CD8-positive, alpha-beta memory T cell (primary cell): ENCODE data around the gene MACC1. TPM values are rescaled to one million over a fixed set of nuclear protein-coding genes. Genes with fewer than 3 reads are reported as not detected.

Source experiments
- CTCF ChIA-PET: fragments of 350-600 bp; sonication (Branson Sonifier 250); formaldehyde crosslinking; loops from one replicate; lab custom pipeline; 2021; ENCODE audit warnings: antibody characterized with exemption; lab: Charles Lee
- POLR2A ChIA-PET: fragments of 350-600 bp; sonication (Branson Sonifier 250); formaldehyde crosslinking; loops from one replicate; lab custom pipeline; 2021; ENCODE audit warnings: antibody characterized with exemption; lab: Charles Lee
- DNase-seq, 5 donors: peaks; one replicate each; pipeline versions ENCODE4 v3.0.0 to v3.0.0-alpha.2; 2020 to 2022; ENCODE audit warnings: mixed read lengths in 1 of 5
- H3K27ac ChIP-seq: one replicate; pipeline ENCODE4 v1.7.0; 2013; ENCODE audit warnings: low read depth, mild to moderate bottlenecking, low read length, moderate library complexity
- H3K27me3 ChIP-seq: 2 replicates; pipeline ENCODE4 v1.7.0; 2013; ENCODE audit warnings: low read length, mild to moderate bottlenecking; ENCODE audit not compliant: insufficient read depth, poor library complexity, severe bottlenecking
- H3K36me3 ChIP-seq: 2 replicates; pipeline ENCODE4 v1.7.0; 2013; ENCODE audit warnings: mild to moderate bottlenecking, low read length, moderate library complexity; ENCODE audit not compliant: insufficient read depth
- H3K4me1 ChIP-seq: 2 replicates; pipeline ENCODE4 v1.7.0; 2013; ENCODE audit warnings: mild to moderate bottlenecking, low read length, moderate library complexity; ENCODE audit not compliant: insufficient read depth
- H3K4me3 ChIP-seq: 2 replicates; pipeline ENCODE4 v1.7.0; 2013; ENCODE audit warnings: mild to moderate bottlenecking, low read length
- H3K9me3 ChIP-seq: 2 replicates; pipeline ENCODE4 v1.7.0; 2013; ENCODE audit warnings: mild to moderate bottlenecking, low read length
- H3K27ac Mint-ChIP-seq, 8 donors: one replicate each; pipeline ENCODE4 v1.8.0; 2020 to 2021; ENCODE audit warnings: mixed read lengths in 8 of 8, mild to moderate bottlenecking in 6 of 8, inconsistent platforms in 3 of 8, moderate library complexity in 3 of 8
- H3K27me3 Mint-ChIP-seq, 2 donors: one replicate each; pipeline ENCODE4 v1.8.0; 2020 to 2021; ENCODE audit warnings: mixed read lengths in 2 of 2, mild to moderate bottlenecking in 1 of 2, moderate library complexity in 1 of 2
- H3K36me3 Mint-ChIP-seq, 3 donors: one replicate each; pipeline ENCODE4 v1.8.0; 2020 to 2021; ENCODE audit warnings: mixed read lengths in 3 of 3, inconsistent platforms in 1 of 3, mild to moderate bottlenecking in 1 of 3
- H3K4me1 Mint-ChIP-seq, 3 donors: one replicate each; pipeline ENCODE4 v1.8.0; 2020 to 2021; ENCODE audit warnings: mixed read lengths in 3 of 3, inconsistent platforms in 1 of 3, mild to moderate bottlenecking in 1 of 3
- H3K4me3 Mint-ChIP-seq, 7 donors: one replicate each; pipeline ENCODE4 v1.8.0; 2020 to 2021; ENCODE audit warnings: mixed read lengths in 7 of 7, mild to moderate bottlenecking in 6 of 7, moderate library complexity in 4 of 7, inconsistent platforms in 2 of 7
- H3K9me3 Mint-ChIP-seq, 5 donors: one replicate each; pipeline ENCODE4 v1.8.0; 2020 to 2022; ENCODE audit warnings: mixed read lengths in 5 of 5, mild to moderate bottlenecking in 3 of 5, moderate library complexity in 2 of 5, inconsistent platforms in 1 of 5
- polyA plus RNA-seq: library from polyadenylated mRNA; unstranded; fragments of 300-500 nt; fragmentation: Illumina TruSeq; gene quantifications from one replicate; pipeline ENCODE4 v1.2.3, GENCODE V29; 2021
- total RNA-seq, 2 experiments: library from RNA; stranded (reverse); gene quantifications; one replicate each; pipeline ENCODE4 v1.2.3, GENCODE V29; 2021

The MACC1 gene
- total and polyA plus RNA-seq, 3 experiments from 2014 or later: 0.08 to 0.86 (median 0.37) TPM

GRCh38 chr7:20157456-20157855 is 59.7 kb downstream of the MACC1 start:
- H3K27ac Mint-ChIP-seq: no peak overlapping the region
- H3K4me1 Mint-ChIP-seq: no peaks in the 10 kb centered on the region
- no peaks in the 10 kb centered on the region for H3K9me3 Mint-ChIP-seq
- POLR2A ChIA-PET: no interaction called here
- no peak overlapping the region for H3K27ac ChIP-seq
- no peak for DNase-seq
- CTCF ChIA-PET: no interaction called here
- no peaks in the 10 kb centered on the region for H3K36me3 Mint-ChIP-seq
- no peaks in the 10 kb centered on the region for H3K9me3 ChIP-seq
- no peak overlapping the region for H3K4me3 ChIP-seq
- H3K27me3 Mint-ChIP-seq: no peaks in the 10 kb centered on the region
- no peaks in the 10 kb centered on the region for H3K4me1 ChIP-seq
- no peak overlapping the region for H3K4me3 Mint-ChIP-seq
- no peaks in the 10 kb centered on the region for H3K27me3 ChIP-seq
- no peaks in the 10 kb centered on the region for H3K36me3 ChIP-seq

- Mint-ChIP-seq H3K4me3 (no peak overlapping the region), H3K9me3 (peaks cover 0 to 1% (median 0%) of the 10 kb centered on the region in 5 donors), H3K36me3 (no peaks in the 10 kb centered on the region), H3K27ac (no peak overlapping the region), H3K4me1 (no peaks in the 10 kb centered on the region), H3K27me3 (no peaks in the 10 kb centered on the region)
- no peaks in the 10 kb centered on the region for H3K36me3 ChIP-seq
- H3K4me3 ChIP-seq: no peak overlapping the region
- H3K27ac ChIP-seq: no peak overlapping the region
- CTCF ChIA-PET: no interaction called here
- H3K27me3 ChIP-seq: no peaks in the 10 kb centered on the region
- H3K4me1 ChIP-seq: no peaks in the 10 kb centered on the region
- DNase-seq: no peak
- no peaks in the 10 kb centered on the region for H3K9me3 ChIP-seq
- POLR2A ChIA-PET: no interaction called here
Observed at GRCh38 chr7:20153999-20154398, 63.2 kb downstream of the MACC1 start.

GRCh38 chr7:20153567-20153966 is 63.6 kb downstream of the MACC1 start:
- H3K4me1 Mint-ChIP-seq: no peaks in the 10 kb centered on the region
- ChIA-PET CTCF (no interaction called here), POLR2A (no interaction called here)
- no peaks in the 10 kb centered on the region for H3K9me3 ChIP-seq
- H3K27me3 Mint-ChIP-seq: no peaks in the 10 kb centered on the region
- H3K36me3 ChIP-seq: no peaks in the 10 kb centered on the region
- no peaks in the 10 kb centered on the region for H3K36me3 Mint-ChIP-seq
- H3K4me3 ChIP-seq: no peak overlapping the region
- no peak for DNase-seq
- no peaks in the 10 kb centered on the region for H3K4me1 ChIP-seq
- H3K4me3 Mint-ChIP-seq: no peak overlapping the region
- no peaks in the 10 kb centered on the region for H3K27me3 ChIP-seq
- no peak overlapping the region for H3K27ac ChIP-seq
- peaks cover 0 to 1% (median 0%) of the 10 kb centered on the region in 5 donors for H3K9me3 Mint-ChIP-seq
- no peak overlapping the region for H3K27ac Mint-ChIP-seq

- Mint-ChIP-seq H3K4me3 (no peak overlapping the region), H3K9me3 (peaks cover 0 to 1% (median 0%) of the 10 kb centered on the region in 5 donors), H3K27me3 (no peaks in the 10 kb centered on the region), H3K36me3 (no peaks in the 10 kb centered on the region), H3K4me1 (no peaks in the 10 kb centered on the region), H3K27ac (no peak overlapping the region)
- H3K4me1 ChIP-seq: no peaks in the 10 kb centered on the region
- H3K36me3 ChIP-seq: no peaks in the 10 kb centered on the region
- no peak for DNase-seq
- POLR2A ChIA-PET: no interaction called here
- H3K27me3 ChIP-seq: no peaks in the 10 kb centered on the region
- H3K4me3 ChIP-seq: no peak overlapping the region
- CTCF ChIA-PET: no interaction called here
- no peak overlapping the region for H3K27ac ChIP-seq
- no peaks in the 10 kb centered on the region for H3K9me3 ChIP-seq
Observed at GRCh38 chr7:20152511-20152910, 64.7 kb downstream of the MACC1 start.

- Mint-ChIP-seq H3K27ac (no peak overlapping the region), H3K4me1 (no peaks in the 10 kb centered on the region), H3K36me3 (no peaks in the 10 kb centered on the region), H3K4me3 (no peak overlapping the region), H3K9me3 (peaks cover 0 to 1% (median 0%) of the 10 kb centered on the region in 5 donors), H3K27me3 (no peaks in the 10 kb centered on the region)
- POLR2A ChIA-PET: no interaction called here
- Histone ChIP-seq H3K27me3 (no peaks in the 10 kb centered on the region), H3K9me3 (no peaks in the 10 kb centered on the region), H3K4me3 (no peak overlapping the region), H3K4me1 (no peaks in the 10 kb centered on the region), H3K27ac (no peak overlapping the region), H3K36me3 (no peaks in the 10 kb centered on the region)
- CTCF ChIA-PET: no interaction called here
- DNase-seq: no peak
Observed at GRCh38 chr7:20151708-20152456, 65.3 kb downstream of the MACC1 start.

- no peaks in the 10 kb centered on the region for H3K27me3 ChIP-seq
- Mint-ChIP-seq H3K36me3 (no peaks in the 10 kb centered on the region), H3K4me1 (no peaks in the 10 kb centered on the region), H3K27me3 (no peaks in the 10 kb centered on the region), H3K9me3 (peaks cover 0 to 2% (median 0%) of the 10 kb centered on the region in 5 donors), H3K27ac (no peak overlapping the region), H3K4me3 (no peak overlapping the region)
- no peaks in the 10 kb centered on the region for H3K9me3 ChIP-seq
- POLR2A ChIA-PET: no interaction called here
- H3K4me3 ChIP-seq: no peak overlapping the region
- CTCF ChIA-PET: no interaction called here
- no peak for DNase-seq
- no peaks in the 10 kb centered on the region for H3K4me1 ChIP-seq
- H3K36me3 ChIP-seq: no peaks in the 10 kb centered on the region
- H3K27ac ChIP-seq: no peak overlapping the region
Observed at GRCh38 chr7:20146451-20146850, 70.7 kb downstream of the MACC1 start.

- CTCF ChIA-PET: no interaction called here
- POLR2A ChIA-PET: no interaction called here
- no peak overlapping the region for H3K4me3 Mint-ChIP-seq
Observed at GRCh38 chr7:20144801-20145200, 72.4 kb downstream of the MACC1 start.

GRCh38 chr7:20141666-20142065 is 75.5 kb downstream of the MACC1 start:
- peaks cover 0 to 3% (median 0%) of the 10 kb centered on the region in 3 donors for H3K36me3 Mint-ChIP-seq
- H3K9me3 Mint-ChIP-seq: peaks cover 0 to 6% (median 0%) of the 10 kb centered on the region in 5 donors
- DNase-seq: no peak
- H3K4me1 Mint-ChIP-seq: no peaks in the 10 kb centered on the region
- no peaks in the 10 kb centered on the region for H3K9me3 ChIP-seq
- ChIA-PET POLR2A (no interaction called here), CTCF (no interaction called here)
- H3K4me3 ChIP-seq: no peak overlapping the region
- no peak overlapping the region for H3K27ac ChIP-seq
- H3K4me3 Mint-ChIP-seq: no peak overlapping the region
- H3K27me3 ChIP-seq: no peaks in the 10 kb centered on the region
- H3K27me3 Mint-ChIP-seq: no peaks in the 10 kb centered on the region
- H3K36me3 ChIP-seq: no peaks in the 10 kb centered on the region
- no peaks in the 10 kb centered on the region for H3K4me1 ChIP-seq
- no peak overlapping the region for H3K27ac Mint-ChIP-seq

More at GRCh38 chr7:20144801-20145200, 72.4 kb downstream of the MACC1 start:
- Mint-ChIP-seq H3K27me3 (no peaks in the 10 kb centered on the region), H3K9me3 (peaks cover 0 to 6% (median 0%) of the 10 kb centered on the region in 5 donors), H3K4me1 (no peaks in the 10 kb centered on the region), H3K36me3 (no peaks in the 10 kb centered on the region), H3K27ac (no peak overlapping the region)
- H3K4me3 ChIP-seq: no peak overlapping the region
- H3K36me3 ChIP-seq: no peaks in the 10 kb centered on the region
- no peaks in the 10 kb centered on the region for H3K4me1 ChIP-seq
- no peaks in the 10 kb centered on the region for H3K27me3 ChIP-seq
- no peaks in the 10 kb centered on the region for H3K9me3 ChIP-seq
- no peak overlapping the region for H3K27ac ChIP-seq
- DNase-seq: no peak
